OCI-LY7 (cell line): ENCODE results near the gene CFAP54. TPM values are rescaled to one million over a fixed set of nuclear protein-coding genes. Genes with fewer than 3 reads are reported as not detected.

Experiments used
- BruUV-seq: library from RNA; stranded (reverse); fragments of 400-500 nt; replicated peaks from 2 replicates; lab custom pipeline; 2021; lab: Mats Ljungman, UMichigan
- CTCF ChIA-PET: fragments of 300-600 bp; sonication (Branson Sonifier 250); formaldehyde crosslinking; loops from one replicate; lab custom pipeline; 2022; ENCODE audit warnings: antibody characterized with exemption; ENCODE audit not compliant: unreplicated experiment; lab: Charles Lee
- POLR2A ChIA-PET: fragments of 300-600 bp; sonication (Branson Sonifier 250); formaldehyde crosslinking; loops from one replicate; lab custom pipeline; 2022; ENCODE audit warnings: antibody characterized with exemption; lab: Charles Lee
- DNase-seq: peaks from one replicate; pipeline ENCODE4 v3.0.0-alpha.2; 2015; ENCODE audit warnings: low spot score
- H2AFZ ChIP-seq: fragments of 200-600 bp; sonication (generic), shearing (Covaris generic); 2 replicates; pipeline ENCODE4 v1.6.1; 2014; ENCODE audit warnings: mild to moderate bottlenecking, antibody characterized with exemption, low read length, moderate library complexity
- H3K27ac ChIP-seq: fragments of 200-600 bp; sonication (generic); 2 replicates; pipeline ENCODE4 v1.5.1; 2014; ENCODE audit warnings: mixed run types, low read depth, mild to moderate bottlenecking, moderate library complexity, low read length, inconsistent platforms; ENCODE audit not compliant: poor library complexity, severe bottlenecking
- H3K36me3 ChIP-seq: fragments of 200-600 bp; sonication (generic); 2 replicates; pipeline ENCODE4 v1.6.1; 2014; ENCODE audit warnings: mild to moderate bottlenecking, antibody characterized with exemption, low read length, moderate library complexity, mixed read lengths; ENCODE audit not compliant: insufficient read depth
- H3K4me1 ChIP-seq: fragments of 200-600 bp; sonication (generic); 2 replicates; pipeline ENCODE4 v1.5.1; 2014; ENCODE audit warnings: mild to moderate bottlenecking, low read length; ENCODE audit not compliant: insufficient read depth, poor library complexity, severe bottlenecking
- H3K4me2 ChIP-seq: fragments of 200-600 bp; sonication (generic); 2 replicates; pipeline ENCODE4 v1.6.1; 2014; ENCODE audit warnings: mild to moderate bottlenecking, low read length
- H3K4me3 ChIP-seq: fragments of 200-600 bp; sonication (generic); 2 replicates; pipeline ENCODE4 v1.5.1; 2014; ENCODE audit warnings: mild to moderate bottlenecking, low read depth, low read length; ENCODE audit not compliant: poor library complexity, severe bottlenecking
- H3K79me2 ChIP-seq: fragments of 200-600 bp; sonication (generic); 2 replicates; pipeline ENCODE4 v1.6.1; 2016; ENCODE audit warnings: low read depth, mild to moderate bottlenecking, low read length, moderate library complexity, mixed read lengths; ENCODE audit not compliant: insufficient read depth
- H3K9me2 ChIP-seq: fragments of 200-600 bp; sonication (generic); 2 replicates; pipeline ENCODE4 v1.6.1; 2016; ENCODE audit warnings: mild to moderate bottlenecking, low read length, mixed read lengths; ENCODE audit not compliant: insufficient read depth
- H3K9me3 ChIP-seq: fragments of 200-600 bp; sonication (generic); 2 replicates; pipeline ENCODE4 v1.6.1; 2014; ENCODE audit warnings: mild to moderate bottlenecking, mixed run types, low read length, mixed read lengths
- H4K20me1 ChIP-seq: fragments of 200-600 bp; sonication (generic); 2 replicates; pipeline ENCODE4 v1.6.1; 2014; ENCODE audit warnings: mild to moderate bottlenecking, antibody characterized with exemption, low read length, moderate library complexity, mixed read lengths; ENCODE audit not compliant: insufficient read depth
- EZH2phosphoT487 ChIP-seq: fragments of 200-600 bp; sonication (generic); IDR thresholded peaks from 2 replicates; pipeline ENCODE4 v1.6.1; 2018; ENCODE audit warnings: low read depth, borderline replicate concordance, mild to moderate bottlenecking, mixed run types, antibody characterized with exemption, low read length, moderate library complexity, mixed read lengths
- intact Hi-C: fragments of 100-400 bp; cut with micrococcal nuclease; formaldehyde crosslinking; loops from one replicate; pipeline ENCODE4 v1.10.0; 2022; ENCODE audit not compliant: unreplicated experiment
- total RNA-seq, 2 experiments: library from RNA; depleted of rRNA in 1 of 2; stranded (reverse); fragments of >200 nt in 1 of 2; shearing (Covaris generic) in 1 of 2; gene quantifications; 2 replicates each; pipeline ENCODE4 v1.2.3, GENCODE V29; 2014 to 2022
- TF ChIP-seq, protein P1 (sequence below): fragments of 200-600 bp; sonication (generic); conservative IDR thresholded peaks from 2 replicates; pipeline ENCODE4 v1.5.1; 2014; ENCODE audit warnings: mild to moderate bottlenecking, antibody characterized with exemption, low read length, moderate library complexity, mixed read lengths

CFAP54 gene
- total RNA-seq, 2 experiments from 2014 or later, result 0.53 TPM; not detected in 1

DNA sequence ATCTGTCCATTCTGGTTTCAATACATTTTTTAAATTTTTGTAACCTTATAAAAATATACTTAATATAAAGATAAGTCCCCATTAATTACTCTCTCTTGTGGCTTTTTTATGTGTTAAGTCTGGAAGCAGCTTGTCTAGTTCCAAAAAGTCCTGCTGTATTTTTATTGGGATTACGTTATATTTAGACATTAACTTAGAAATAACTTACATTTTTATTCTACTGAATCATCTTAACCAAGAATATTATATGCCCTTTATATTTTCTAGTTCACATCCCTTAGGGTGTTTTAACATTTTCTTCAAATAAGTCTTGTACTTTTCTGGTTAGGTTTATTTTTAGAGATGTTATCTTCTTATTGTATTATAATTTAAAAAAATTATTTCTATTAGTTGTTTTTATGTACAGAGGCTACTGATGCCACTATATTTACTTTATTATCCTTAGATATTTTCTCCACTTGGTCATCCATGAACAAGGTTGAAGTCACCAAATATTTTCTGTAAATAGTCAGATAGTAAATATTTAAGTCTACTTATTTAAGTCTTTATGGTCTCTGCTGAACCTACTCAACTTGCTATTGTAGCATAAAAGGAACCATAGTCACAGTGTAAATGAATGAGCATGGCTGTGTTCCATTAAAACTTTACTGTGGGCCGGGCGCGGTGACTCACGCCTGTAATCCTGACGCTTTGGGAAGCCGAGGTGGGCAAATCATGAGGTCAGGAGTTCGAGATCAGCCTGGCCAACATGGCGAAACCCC, 285.3 kb downstream of the CFAP54 start:
- CTCF ChIA-PET, result interaction anchor here (0.6 kb wide), 1 partner anchor 64 kb away, joined by 3 read pairs; no protein-coding TSS in a partner anchor
- no peak for DNase-seq
- H3K79me2 ChIP-seq, result no peaks in the 10 kb centered on the region
- POLR2A ChIA-PET, result no interaction called here
- H3K27ac ChIP-seq, result no peak overlapping the region
- H4K20me1 ChIP-seq, result no peaks in the 10 kb centered on the region
- no TSS peak for BruUV-seq
- H3K4me3 ChIP-seq, result no peak overlapping the region
- H3K4me1 ChIP-seq, result no peaks in the 10 kb centered on the region
- H3K36me3 ChIP-seq, result no peaks in the 10 kb centered on the region
- no peak overlapping the region for H3K4me2 ChIP-seq
- H3K9me3 ChIP-seq, result no peaks in the 10 kb centered on the region
- H2AFZ ChIP-seq, result no peak overlapping the region
- no peak for TF ChIP-seq EZH2phosphoT487
- TF ChIP-seq, protein P1, sequence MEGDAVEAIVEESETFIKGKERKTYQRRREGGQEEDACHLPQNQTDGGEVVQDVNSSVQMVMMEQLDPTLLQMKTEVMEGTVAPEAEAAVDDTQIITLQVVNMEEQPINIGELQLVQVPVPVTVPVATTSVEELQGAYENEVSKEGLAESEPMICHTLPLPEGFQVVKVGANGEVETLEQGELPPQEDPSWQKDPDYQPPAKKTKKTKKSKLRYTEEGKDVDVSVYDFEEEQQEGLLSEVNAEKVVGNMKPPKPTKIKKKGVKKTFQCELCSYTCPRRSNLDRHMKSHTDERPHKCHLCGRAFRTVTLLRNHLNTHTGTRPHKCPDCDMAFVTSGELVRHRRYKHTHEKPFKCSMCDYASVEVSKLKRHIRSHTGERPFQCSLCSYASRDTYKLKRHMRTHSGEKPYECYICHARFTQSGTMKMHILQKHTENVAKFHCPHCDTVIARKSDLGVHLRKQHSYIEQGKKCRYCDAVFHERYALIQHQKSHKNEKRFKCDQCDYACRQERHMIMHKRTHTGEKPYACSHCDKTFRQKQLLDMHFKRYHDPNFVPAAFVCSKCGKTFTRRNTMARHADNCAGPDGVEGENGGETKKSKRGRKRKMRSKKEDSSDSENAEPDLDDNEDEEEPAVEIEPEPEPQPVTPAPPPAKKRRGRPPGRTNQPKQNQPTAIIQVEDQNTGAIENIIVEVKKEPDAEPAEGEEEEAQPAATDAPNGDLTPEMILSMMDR, result no peak
- no peaks in the 10 kb centered on the region for H3K9me2 ChIP-seq
- intact Hi-C loops, result no loop called here

DNA sequence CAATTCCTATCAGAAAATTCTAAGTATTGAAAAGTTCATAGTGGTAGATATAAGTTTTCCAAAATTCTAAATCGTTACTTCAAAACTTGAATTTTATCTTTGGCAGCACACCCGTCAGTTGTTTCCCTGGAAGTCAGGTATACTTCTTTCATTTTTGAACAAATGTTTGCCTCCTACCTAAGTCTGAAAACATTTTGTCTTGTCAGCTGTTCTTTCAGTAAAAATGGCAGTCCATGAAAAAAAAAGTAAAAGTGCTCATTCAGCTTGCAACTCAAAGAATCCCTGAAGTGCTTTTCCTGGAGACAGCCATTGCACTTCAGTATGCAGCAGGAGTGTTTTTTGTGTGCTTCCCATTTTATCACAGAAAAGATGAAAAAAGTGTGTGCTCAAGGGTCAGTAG, 287.5 kb downstream of the CFAP54 start:
- Histone ChIP-seq H3K4me1 (no peaks in the 10 kb centered on the region), H3K4me3 (no peak overlapping the region), H3K9me2 (no peaks in the 10 kb centered on the region), H3K9me3 (no peaks in the 10 kb centered on the region), H4K20me1 (no peaks in the 10 kb centered on the region), H3K4me2 (no peak overlapping the region), H3K27ac (no peak overlapping the region), H2AFZ (no peak overlapping the region), H3K79me2 (no peaks in the 10 kb centered on the region), H3K36me3 (no peaks in the 10 kb centered on the region)
- no peak for TF ChIP-seq EZH2phosphoT487
- TF ChIP-seq, protein P1, result no peak
- intact Hi-C loops, result no loop called here
- ChIA-PET CTCF (no interaction called here), POLR2A (no interaction called here)
- no TSS peak for BruUV-seq
- DNase-seq, result no peak

DNA sequence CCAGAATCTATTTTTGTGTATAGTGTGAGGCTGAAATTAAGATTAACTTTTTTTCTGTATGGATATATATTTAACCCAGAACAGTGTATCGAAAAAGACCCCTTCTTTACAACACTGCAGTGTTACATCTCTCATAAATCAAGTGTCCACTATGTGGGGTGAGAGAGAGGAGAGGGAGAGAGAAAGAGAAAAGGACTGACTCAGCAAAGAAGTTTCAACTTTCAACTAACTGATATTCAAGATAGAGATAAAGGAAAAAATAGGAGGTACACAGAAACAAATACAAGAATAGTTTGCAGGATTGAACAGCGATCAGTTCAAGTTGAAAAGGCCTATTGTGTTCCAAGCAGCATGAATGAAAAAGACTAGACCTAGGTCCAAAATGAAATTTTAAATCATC, 291.0 kb downstream of the CFAP54 start:
- Histone ChIP-seq H3K27ac (no peak overlapping the region), H3K9me3 (no peaks in the 10 kb centered on the region), H3K4me1 (no peaks in the 10 kb centered on the region), H3K79me2 (no peaks in the 10 kb centered on the region), H3K9me2 (no peaks in the 10 kb centered on the region), H3K4me3 (no peak overlapping the region), H3K36me3 (no peaks in the 10 kb centered on the region), H2AFZ (no peak overlapping the region), H4K20me1 (no peaks in the 10 kb centered on the region), H3K4me2 (no peak overlapping the region)
- no peak for TF ChIP-seq EZH2phosphoT487
- TF ChIP-seq, protein P1, result no peak
- POLR2A ChIA-PET, result no interaction called here
- no TSS peak for BruUV-seq
- no peak for DNase-seq
- intact Hi-C loops, result no loop called here
- CTCF ChIA-PET, result no interaction called here
